GM08714 (cell line): ENCODE data around the gene CPNE7.

ENCODE experiments used
- H3K4me3 ChIP-seq: fragments of 200-500 bp; sonication (Bioruptor generic); 2 replicates; pipeline ENCODE4 v1.5.1; 2014; ENCODE audit warnings: mild to moderate bottlenecking, low read length, inconsistent platforms
- ZNF274 ChIP-seq: IDR thresholded peaks from 2 replicates; pipeline ENCODE4 v1.6.1; 2012; ENCODE audit warnings: mild to moderate bottlenecking, low read depth, low read length

Gene CPNE7

GRCh38 chr16:89575247-89576152 lies at the start of gene CPNE7:
CPNE7 (plus strand) TSS chr16:89575758; CDS start chr16:89575898, 140 bp downstream.
- peak within 1 kb of the TSS; percentile 69; the same call in 1 of the 2 replicates for H3K4me3 ChIP-seq
- TF ChIP-seq ZNF274, result no peak

GRCh38 chr16:89529097-89529496 lies 46.5 kb upstream of the CPNE7 start:
- no peak overlapping the region for H3K4me3 ChIP-seq
- no peak for TF ChIP-seq ZNF274

- no peak overlapping the region for H3K4me3 ChIP-seq
- no peak for TF ChIP-seq ZNF274
These were observed 44.9 kb upstream of the CPNE7 start for GRCh38 chr16:89530401-89531381.

GRCh38 chr16:89531821-89532526 lies 43.6 kb upstream of the CPNE7 start:
- no peak overlapping the region for H3K4me3 ChIP-seq

GRCh38 chr16:89534252-89534756 lies 41.3 kb upstream of the CPNE7 start:
- no peak for TF ChIP-seq ZNF274
- H3K4me3 ChIP-seq, result no peak overlapping the region

More at GRCh38 chr16:89531821-89532526, 43.6 kb upstream of the CPNE7 start:
- no peak for TF ChIP-seq ZNF274

- H3K4me3 ChIP-seq, result no peak overlapping the region
- no peak for TF ChIP-seq ZNF274
These were observed 39.2 kb upstream of the CPNE7 start for GRCh38 chr16:89536371-89536770.

GRCh38 chr16:89536886-89537548 lies 38.5 kb upstream of the CPNE7 start:
- no peak for TF ChIP-seq ZNF274
- no peak overlapping the region for H3K4me3 ChIP-seq

GRCh38 chr16:89537549-89537925 lies 38.0 kb upstream of the CPNE7 start:
- TF ChIP-seq ZNF274, result no peak
- H3K4me3 ChIP-seq, result no peak overlapping the region

GRCh38 chr16:89538286-89538685 lies 37.3 kb upstream of the CPNE7 start:
- H3K4me3 ChIP-seq, result no peak overlapping the region
- TF ChIP-seq ZNF274, result no peak

- no peak overlapping the region for H3K4me3 ChIP-seq
- no peak for TF ChIP-seq ZNF274
These were observed 35.0 kb upstream of the CPNE7 start for GRCh38 chr16:89540557-89540956.

GRCh38 chr16:89541792-89542191 lies 33.8 kb upstream of the CPNE7 start:
- H3K4me3 ChIP-seq, result no peak overlapping the region
- TF ChIP-seq ZNF274, result no peak

GRCh38 chr16:89544113-89544512 lies 31.4 kb upstream of the CPNE7 start:
- H3K4me3 ChIP-seq, result no peak overlapping the region
- no peak for TF ChIP-seq ZNF274

GRCh38 chr16:89544713-89545043 lies 30.9 kb upstream of the CPNE7 start:
- TF ChIP-seq ZNF274, result no peak
- H3K4me3 ChIP-seq, result no peak overlapping the region
